ENCODE measurements around the gene PHF8.

Gene PHF8

GRCh38 chrX:54044126-54044876 is at the start of gene PHF8:
PHF8 (minus strand) TSS chrX:54044473; CDS start chrX:54042728, 1,745 bp downstream.
- peak; percentile 94 for DNase-seq

DNA sequence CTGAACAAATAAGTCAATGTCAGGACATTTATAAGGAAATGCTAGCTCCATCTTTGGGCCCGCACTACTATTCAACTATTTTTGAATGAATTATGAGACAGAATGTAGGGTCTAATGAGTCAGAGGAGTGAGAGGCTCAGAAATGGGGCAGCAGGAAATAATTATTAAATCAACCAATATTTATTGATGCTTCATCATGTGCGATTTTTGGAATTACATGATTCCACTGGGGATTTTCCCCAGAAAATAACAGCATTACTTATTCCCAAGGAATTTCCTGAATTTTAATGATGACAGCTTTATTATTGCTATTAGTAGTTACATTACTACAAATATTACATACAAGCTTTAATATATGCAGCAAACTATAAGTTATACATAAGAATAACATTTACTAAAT is 49.3 kb upstream of the PHF8 start:
- no peak for DNase-seq

DNA sequence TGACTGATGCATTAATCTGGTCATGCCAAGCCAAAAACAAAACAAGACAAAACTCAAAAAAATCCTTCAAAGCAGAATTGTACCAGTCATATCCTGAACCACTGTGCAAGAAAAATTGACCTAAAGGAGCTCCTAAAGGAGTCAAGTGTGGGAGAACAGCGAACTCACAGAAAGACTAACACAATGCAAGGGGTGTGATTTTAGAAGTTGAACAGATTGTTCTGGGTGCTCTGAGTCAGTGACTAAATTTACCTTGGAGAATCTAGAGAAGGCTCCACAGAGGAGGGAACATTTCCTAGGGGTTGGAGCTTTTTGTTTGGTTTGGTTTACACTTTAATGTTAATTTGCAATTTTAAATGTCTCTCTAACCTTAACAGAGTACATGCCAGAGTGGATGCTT is 48.9 kb upstream of the PHF8 start:
- no peak for DNase-seq

- no peak for DNase-seq
Observed at GRCh38 chrX:54090880-54091279, 46.6 kb upstream of the PHF8 start.

- DNase-seq = no peak
Observed at GRCh38 chrX:54089191-54089590, 44.9 kb upstream of the PHF8 start.

GRCh38 chrX:54087661-54088060 is 43.4 kb upstream of the PHF8 start:
- DNase-seq = no peak

- DNase-seq = no peak
Observed at GRCh38 chrX:54085666-54086065, 41.4 kb upstream of the PHF8 start.

GRCh38 chrX:54076903-54077302 is 32.6 kb upstream of the PHF8 start:
- no peak for DNase-seq

GRCh38 chrX:54074826-54075225 is 30.6 kb upstream of the PHF8 start:
- DNase-seq = no peak

- no peak for DNase-seq
Observed at GRCh38 chrX:54067766-54068165, 23.5 kb upstream of the PHF8 start.

DNA sequence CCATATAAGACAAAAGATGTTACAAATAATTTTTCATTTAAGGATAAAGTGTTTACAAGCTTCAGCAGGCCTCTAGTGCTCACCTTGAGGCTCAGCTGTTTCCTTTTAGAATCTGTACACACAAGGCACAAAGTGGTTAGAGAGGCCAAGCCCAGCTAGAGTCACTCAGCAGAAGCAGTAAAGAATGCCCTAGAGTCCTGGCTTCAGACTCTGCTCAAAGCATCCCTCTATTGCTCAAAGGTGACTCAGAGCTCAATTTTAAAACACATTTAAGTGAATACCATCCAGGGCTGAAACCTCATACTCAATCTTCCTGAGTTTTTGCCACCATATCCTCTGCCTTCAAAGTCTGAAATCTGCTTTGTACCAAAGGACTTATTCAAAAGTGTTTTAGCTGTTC is 22.6 kb upstream of the PHF8 start:
- DNase-seq = no peak

DNA sequence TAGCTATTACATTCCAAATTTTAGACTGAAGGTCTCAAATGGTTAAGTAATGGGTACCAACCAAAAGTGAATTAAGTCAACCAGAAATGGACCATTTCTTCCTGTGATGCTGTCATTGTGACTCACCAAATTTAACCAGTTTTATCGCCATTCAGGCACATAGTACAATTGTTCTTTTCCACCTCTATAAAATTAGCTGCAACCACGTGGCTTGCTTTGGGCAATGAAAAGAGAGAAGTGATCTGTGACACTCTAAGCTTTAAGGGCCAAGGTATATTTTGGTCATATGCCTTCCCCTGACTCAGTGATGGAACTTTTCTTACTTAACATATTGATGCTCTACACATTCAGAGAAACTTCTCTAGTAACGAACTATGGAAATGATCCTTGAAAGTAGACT is 20.3 kb upstream of the PHF8 start:
- no peak for DNase-seq

- no peak for DNase-seq
Observed at GRCh38 chrX:54063361-54063760, 19.1 kb upstream of the PHF8 start.

DNA sequence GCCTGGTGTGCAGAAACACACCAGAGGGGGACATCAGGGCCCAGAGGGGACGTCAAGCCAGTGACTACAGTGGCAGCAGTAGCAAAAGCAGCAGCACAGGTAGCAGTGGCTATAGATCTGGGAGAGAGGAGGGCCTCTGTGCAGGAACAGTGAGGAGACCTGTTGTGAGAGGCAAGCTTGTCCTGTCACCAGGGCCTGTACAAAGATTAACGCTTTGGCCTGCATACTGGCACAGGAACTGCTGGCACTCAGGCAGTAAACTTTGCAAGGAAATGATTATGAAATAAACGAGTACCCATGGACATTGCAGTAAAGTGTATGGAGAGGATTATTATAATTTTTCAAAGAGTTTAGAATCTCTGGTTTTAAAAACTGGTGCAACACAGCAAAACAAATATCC is 5.5 kb upstream of the PHF8 start:
- no peak for DNase-seq

- no peak for DNase-seq
Observed at GRCh38 chrX:54048412-54048811, 4.1 kb upstream of the PHF8 start.

DNA sequence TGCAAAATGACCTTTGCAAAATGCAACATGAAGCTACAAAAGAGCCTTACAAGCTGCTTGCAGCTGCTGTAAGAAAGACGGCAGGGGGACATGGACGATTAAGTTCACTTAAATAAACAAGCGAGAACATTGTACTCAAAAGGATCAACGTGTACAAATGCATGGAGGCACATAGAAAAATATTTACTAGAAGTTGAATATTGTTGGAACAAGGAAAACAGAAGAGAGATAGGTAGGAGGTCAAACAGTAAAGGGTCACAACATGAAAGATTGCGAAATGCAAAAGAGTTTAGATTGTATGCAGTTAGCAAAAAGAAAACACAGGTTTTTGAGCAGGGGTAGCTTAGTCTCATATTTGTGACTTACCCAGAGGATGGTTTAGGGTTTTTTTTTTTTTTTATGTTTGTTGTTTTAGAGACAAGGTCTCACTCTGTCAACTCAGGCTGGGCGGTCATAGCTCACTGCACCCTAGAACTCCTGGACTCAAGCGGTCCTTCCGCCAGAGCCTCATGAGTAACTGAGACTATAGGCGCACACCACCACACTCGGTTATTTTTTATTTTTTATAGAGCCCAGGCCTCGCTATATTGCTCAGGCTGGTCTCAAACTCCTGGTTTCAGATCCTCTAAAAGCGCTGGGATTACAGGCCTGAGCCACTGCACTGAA is 1.4 kb upstream of the PHF8 start:
- no peak for DNase-seq

GRCh38 chrX:54044877-54045338 is 635 bp upstream of the PHF8 start:
- no peak for DNase-seq

GRCh38 chrX:54043541-54044125 is 640 bp downstream of the PHF8 start:
- no peak for DNase-seq

DNA sequence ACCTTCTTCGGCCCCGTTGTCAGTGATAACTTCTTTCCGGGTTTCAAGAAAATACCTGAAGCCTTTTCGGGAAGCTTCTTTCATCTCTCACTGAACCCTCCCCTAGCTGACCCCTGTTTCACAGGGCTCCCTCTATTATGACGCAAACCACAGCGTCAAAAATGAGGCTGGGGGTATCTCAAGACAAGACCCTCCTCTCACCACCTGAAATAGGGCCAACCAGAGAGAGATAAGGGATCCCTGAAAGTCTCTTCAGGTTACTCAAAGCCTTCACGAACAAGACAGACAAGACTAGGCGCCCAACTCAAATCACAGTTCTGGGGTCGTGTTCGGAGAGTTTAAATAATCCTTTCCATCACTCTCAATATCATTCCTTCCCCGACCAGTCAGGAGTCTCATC is 1.2 kb downstream of the PHF8 start:
- DNase-seq = no peak

GRCh38 chrX:54042609-54043021 is 1.7 kb downstream of the PHF8 start:
- peak; percentile 2 for DNase-seq

- no peak for DNase-seq
Observed at GRCh38 chrX:54030329-54030728, 13.9 kb downstream of the PHF8 start.

GRCh38 chrX:54029529-54030143 is 14.6 kb downstream of the PHF8 start:
- DNase-seq = peak; percentile 11

DNA sequence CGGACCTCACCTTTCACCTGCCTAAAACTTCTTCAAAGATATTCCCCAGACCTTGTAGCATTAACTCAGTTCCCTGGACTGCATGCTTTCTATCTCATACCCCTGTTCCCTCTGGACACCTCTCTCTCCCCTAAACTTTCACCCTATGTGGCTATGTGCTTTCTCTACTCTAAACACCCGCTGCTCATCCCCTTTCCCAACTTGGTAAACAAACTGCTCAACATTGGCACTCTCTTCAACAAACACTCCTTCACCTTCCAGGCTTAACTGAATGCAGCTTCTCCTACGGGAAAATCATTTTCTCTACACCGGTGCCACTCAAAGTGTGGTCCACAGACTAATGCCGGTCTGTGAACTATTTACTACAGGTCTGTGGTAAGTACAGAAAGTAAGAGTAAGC is 19.9 kb downstream of the PHF8 start:
- DNase-seq = no peak

Data from NCI-H2171 treated with DMSO at 0.1 percent for 48 hours (cell line).